GM19324 (cell line): Measurements from ENCODE around the gene ZCCHC9.
"Not testable (repeated sequence)": the region's sequence is repeated elsewhere in the genome, so short reads cannot be mapped to it uniquely, and the experiment has no call there.

Experiments
- ATAC-seq: cut with Tn5 transposase; IDR thresholded peaks from one replicate; pipeline ENCODE4 v1.9.1; 2021; ENCODE audit warnings: mild to moderate bottlenecking, moderate library complexity; ENCODE audit not compliant: unreplicated experiment, low FRiP score

The ZCCHC9 gene, protein sequence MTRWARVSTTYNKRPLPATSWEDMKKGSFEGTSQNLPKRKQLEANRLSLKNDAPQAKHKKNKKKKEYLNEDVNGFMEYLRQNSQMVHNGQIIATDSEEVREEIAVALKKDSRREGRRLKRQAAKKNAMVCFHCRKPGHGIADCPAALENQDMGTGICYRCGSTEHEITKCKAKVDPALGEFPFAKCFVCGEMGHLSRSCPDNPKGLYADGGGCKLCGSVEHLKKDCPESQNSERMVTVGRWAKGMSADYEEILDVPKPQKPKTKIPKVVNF

GRCh38 chr5:81301271-81302015 lies at the start of gene ZCCHC9:
Gene ZCCHC9 (plus strand): TSS chr5:81301587. CDS start chr5:81304758, 3,171 bp downstream.
- ATAC-seq = peak; percentile 96

- no peak for ATAC-seq
Measured at GRCh38 chr5:81251922-81252321, 49.5 kb upstream of the ZCCHC9 start.

GRCh38 chr5:81252904-81253303 lies 48.5 kb upstream of the ZCCHC9 start:
- ATAC-seq = no peak

- no peak for ATAC-seq
Measured at GRCh38 chr5:81253875-81254274, 47.5 kb upstream of the ZCCHC9 start.

GRCh38 chr5:81254886-81255559 lies 46.4 kb upstream of the ZCCHC9 start:
- ATAC-seq = no peak

DNA sequence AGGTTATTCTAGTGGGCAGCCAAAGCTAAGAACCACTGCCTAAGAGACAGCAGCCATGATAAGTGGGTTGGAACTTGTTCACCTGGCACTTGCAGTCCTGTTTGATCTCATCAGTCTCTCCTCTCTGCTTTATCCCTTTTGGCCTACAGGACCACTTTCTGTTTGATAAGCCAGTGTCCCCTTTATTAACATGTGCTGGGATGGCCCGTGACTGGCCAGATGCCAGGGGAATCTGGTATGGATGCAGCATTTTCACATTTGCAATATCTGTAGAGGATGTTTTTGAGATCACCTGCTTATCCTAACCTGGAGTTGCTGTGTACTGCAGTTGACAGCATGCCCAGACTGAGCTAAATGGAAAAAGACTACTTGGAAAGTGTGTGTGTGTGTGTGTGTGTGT lies 44.6 kb upstream of the ZCCHC9 start:
- ATAC-seq = no peak

GRCh38 chr5:81262796-81263195 lies 38.6 kb upstream of the ZCCHC9 start:
- ATAC-seq = not testable (repeated sequence)

- ATAC-seq = no peak
Measured at GRCh38 chr5:81265101-81265500, 36.3 kb upstream of the ZCCHC9 start.

DNA sequence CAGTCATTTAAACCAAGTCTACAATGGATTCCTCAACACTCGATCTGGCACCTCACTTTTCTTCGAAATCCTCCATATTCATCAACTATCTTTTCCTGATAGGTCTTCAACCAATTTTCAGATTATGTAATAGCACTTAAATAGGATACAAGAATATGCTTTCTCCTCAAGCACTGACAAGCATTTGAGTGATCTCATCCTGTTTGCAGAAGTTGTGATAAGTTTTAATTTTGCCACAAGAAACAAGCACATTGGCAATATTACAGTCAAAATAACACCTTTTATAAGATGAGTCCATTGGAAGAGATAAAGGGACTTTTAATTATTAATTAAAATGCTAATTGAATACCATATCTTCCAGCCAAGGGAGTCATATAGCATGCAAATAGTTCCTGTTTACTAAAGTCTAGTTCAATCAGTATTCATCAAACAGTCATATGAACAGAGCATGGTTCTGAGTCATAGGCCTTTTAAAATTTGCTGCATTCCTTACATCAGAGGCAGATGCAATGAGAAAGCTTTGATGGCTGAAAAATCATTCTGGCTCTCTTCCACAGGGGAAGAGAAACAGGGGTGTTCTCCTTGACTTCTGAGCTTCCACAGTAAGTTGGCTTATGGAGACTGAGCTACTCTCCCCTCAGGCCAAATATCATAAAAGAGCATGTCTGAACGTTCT lies 32.7 kb upstream of the ZCCHC9 start:
- no peak for ATAC-seq

- ATAC-seq = no peak
Measured at GRCh38 chr5:81269751-81270393, 31.5 kb upstream of the ZCCHC9 start.

DNA sequence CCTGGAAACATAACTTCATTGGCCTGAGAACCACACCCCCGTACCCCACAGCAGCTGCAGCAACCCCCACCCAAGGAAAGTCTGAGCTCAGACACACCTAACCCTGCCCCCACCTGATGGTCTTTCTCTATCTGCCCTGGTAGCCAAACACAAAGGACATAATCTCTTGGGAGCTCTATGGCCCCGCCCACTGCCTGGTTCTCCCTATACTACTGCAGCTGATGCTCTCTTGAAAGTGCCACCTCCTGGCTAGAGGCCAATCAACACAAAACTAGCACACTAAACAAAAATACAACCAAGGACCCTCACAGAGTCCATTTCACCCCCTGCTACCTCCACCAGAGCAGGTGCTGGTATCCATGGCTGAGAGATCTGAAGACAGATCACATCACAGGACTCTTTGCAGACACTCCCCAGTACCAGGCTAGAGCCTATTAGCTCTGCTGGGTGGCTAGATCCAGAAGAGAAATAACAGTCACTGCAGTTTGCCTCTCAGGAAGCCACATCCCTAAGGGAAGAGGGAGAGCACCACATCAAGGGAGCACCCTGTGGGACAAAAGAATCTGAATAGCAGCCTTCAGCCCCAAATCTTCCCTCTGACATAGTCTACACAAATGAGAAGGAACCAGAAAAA lies 30.9 kb upstream of the ZCCHC9 start:
- not testable (repeated sequence) for ATAC-seq

DNA sequence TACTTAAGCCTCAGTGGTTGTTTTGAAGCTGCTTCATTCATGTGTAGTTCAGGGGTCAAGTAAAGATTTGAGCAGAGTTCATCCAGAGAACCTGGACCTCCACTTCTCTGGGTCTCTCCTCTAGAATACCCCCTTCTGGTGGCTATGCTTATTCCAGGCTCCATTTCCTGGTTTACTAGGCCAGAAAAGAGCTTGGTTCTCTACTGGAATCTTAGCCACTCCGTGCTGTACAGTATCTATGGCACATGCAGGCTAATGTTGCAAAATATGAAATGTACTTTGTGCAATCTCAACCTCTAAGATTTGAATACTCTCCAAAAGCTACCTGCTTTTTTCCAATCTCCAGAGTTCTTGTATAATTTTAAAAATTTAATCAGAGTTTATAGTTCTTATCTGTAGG lies 17.4 kb upstream of the ZCCHC9 start:
- ATAC-seq = no peak

- no peak for ATAC-seq
Measured at GRCh38 chr5:81286059-81286617, 15.2 kb upstream of the ZCCHC9 start.

GRCh38 chr5:81288021-81288433 lies 13.4 kb upstream of the ZCCHC9 start:
- ATAC-seq = no peak

DNA sequence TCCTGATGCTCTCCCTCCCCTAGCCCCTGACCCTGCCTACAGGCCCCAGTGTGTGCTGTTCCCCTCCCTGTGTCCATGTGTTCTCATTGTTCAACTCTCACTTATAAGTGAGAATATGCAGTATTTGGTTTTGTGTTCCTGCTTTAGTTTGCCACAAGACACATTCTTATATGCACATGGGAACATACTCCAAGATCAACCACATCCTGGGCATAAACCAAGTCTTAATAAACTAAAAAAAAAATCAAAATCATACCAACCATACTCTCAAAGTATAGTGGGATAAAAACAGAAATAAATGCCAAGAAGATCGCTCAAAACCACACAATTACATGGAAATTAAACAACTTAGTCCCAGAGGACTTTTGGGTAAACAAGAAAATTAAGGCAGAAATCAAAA lies 11.2 kb upstream of the ZCCHC9 start:
- ATAC-seq = no peak

DNA sequence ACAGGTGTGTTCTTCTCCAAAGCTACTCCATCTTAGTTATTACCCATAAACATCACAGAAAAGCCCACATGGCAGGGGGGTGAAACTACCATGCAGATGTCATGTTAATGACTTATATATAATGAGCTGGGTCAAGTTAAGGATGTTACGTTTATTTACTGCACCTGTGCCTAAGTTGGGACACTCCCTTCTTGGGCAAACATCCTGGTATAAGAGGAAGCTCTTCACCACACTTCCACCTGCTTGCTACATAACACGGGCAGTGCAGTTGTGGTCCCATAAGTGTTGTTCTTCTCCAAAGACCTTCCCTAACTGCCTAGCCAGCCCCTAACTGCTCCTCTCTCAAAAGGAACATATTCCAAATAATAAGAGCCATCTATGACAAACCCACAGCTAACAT lies 9.3 kb upstream of the ZCCHC9 start:
- no peak for ATAC-seq

DNA sequence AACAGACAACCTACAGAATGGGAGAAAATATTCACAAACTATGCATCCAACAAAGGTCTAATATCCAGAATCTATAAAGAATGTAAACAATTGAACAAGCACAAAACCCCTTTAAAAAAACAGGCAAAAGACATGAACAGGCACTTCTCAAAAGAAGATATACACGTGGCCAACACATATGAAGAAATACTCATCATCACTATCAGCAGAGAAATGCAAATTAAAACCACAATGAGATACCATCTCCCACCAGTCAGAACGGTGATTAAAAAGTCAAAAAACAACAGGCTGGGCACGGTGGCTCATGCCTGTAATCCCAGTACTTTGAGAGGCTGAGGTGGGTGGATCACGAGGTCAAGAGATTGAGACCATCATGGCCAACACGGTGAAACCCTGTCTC lies 7.4 kb upstream of the ZCCHC9 start:
- ATAC-seq = not testable (repeated sequence)

- ATAC-seq = no peak
Measured at GRCh38 chr5:81297531-81297930, 3.9 kb upstream of the ZCCHC9 start.

- no peak for ATAC-seq
Measured at GRCh38 chr5:81300921-81301270, 491 bp upstream of the ZCCHC9 start.

DNA sequence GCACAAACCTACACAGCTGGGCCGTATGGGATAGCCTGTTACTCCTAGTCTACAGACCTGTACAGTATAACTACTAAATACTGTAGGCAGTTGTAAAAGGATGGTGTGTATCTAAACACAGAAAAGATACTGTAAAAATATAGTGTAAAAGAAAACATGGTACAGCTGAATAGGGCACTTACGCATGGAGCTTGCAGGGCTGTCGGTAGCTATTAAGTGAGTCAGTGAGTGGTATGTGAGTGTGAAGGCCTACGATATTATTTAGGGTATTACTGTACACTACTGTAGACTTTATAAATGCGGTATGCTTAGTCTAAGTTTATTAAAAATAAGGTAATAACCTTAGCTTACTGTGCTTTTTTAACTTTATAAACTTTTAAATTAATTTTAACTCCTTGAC lies 1.2 kb downstream of the ZCCHC9 start:
- no peak for ATAC-seq
